HepG2 (cell line): Measurements from ENCODE around the gene CTSD. TPM values are rescaled to one million over a fixed set of nuclear protein-coding genes. Genes with fewer than 3 reads are reported as not detected.

Experiments used
- ATAC-seq: fragments of 200-7000 bp; cut with Tn5 transposase; 3 replicates; pipeline ENCODE4 v1.9.1; 2020; ENCODE audit warnings: mild to moderate bottlenecking, moderate library complexity
- BruUV-seq: library from RNA; stranded (reverse); fragments of 400-500 nt; replicated peaks from 2 replicates; lab custom pipeline; 2021; lab: Mats Ljungman, UMichigan
- CTCF ChIA-PET: fragments of 300-600 bp; formaldehyde crosslinking; extraction: SDS; loops from one replicate; lab custom pipeline; 2021; ENCODE audit warnings: low total read pairs, inconsistent platforms, low intra/inter-chr PET ratio; lab: Yijun Ruan, JAX
- POLR2A ChIA-PET: fragments of 350-600 bp; sonication (Branson Sonifier 250); formaldehyde crosslinking; loops from one replicate; lab custom pipeline; 2020; ENCODE audit warnings: antibody characterized with exemption, inconsistent platforms; lab: Yijun Ruan, JAX
- DNase-seq: peaks from one replicate; pipeline ENCODE4 v3.0.0-alpha.2; 2015; ENCODE audit warnings: low spot score
- FAIRE-seq: peaks from 3 replicates; lab custom pipeline; 2011; peaks lifted over from hg19 to GRCh38; lab: Jason Lieb, UNC
- H2AFZ ChIP-seq: one replicate; pipeline ENCODE4 v1.6.1; 2011; ENCODE audit warnings: low read length, inconsistent platforms
- H3K27ac ChIP-seq: fragments of 300-600 bp; 3 replicates; pipeline ENCODE4 v1.8.0; 2011; ENCODE audit warnings: mixed run types, mild to moderate bottlenecking, mixed read lengths, low read length, inconsistent platforms; ENCODE audit not compliant: insufficient read depth; ENCODE audit errors: extremely low read length
- H3K27me3 ChIP-seq, 2 experiments: fragments of 200-600 bp in 1 of 2; 2 replicates in 1 of 2; 3 replicates in 1 of 2; pipeline versions ENCODE4 v1.6.0 to v1.8.0; 2011; ENCODE audit warnings: low read length in 2 of 2, mild to moderate bottlenecking in 2 of 2, moderate library complexity in 2 of 2, inconsistent platforms in 1 of 2; ENCODE audit not compliant: insufficient read depth in 2 of 2, control insufficient read depth in 1 of 2
- H3K36me3 ChIP-seq, 2 experiments: fragments of 200-600 bp in 1 of 2; replicated peaks in 1 of 2; 2 replicates in 1 of 2; 3 replicates in 1 of 2; pipeline versions ENCODE4 v1.5.1 to v1.8.0; 2011; ENCODE audit warnings: low read length in 2 of 2, inconsistent platforms in 1 of 2; ENCODE audit not compliant: insufficient read depth in 2 of 2, control insufficient read depth in 1 of 2
- H3K4me1 ChIP-seq: 2 replicates; pipeline ENCODE4 v1.5.1; 2012; ENCODE audit warnings: low read length, inconsistent platforms; ENCODE audit not compliant: insufficient read depth
- H3K4me2 ChIP-seq: 2 replicates; pipeline ENCODE4 v1.6.0; 2011; ENCODE audit warnings: low read depth, low read length, inconsistent platforms
- H3K4me3 ChIP-seq, 3 experiments: fragments of 200-600 bp in 1 of 3; sonication (generic), shearing (Covaris generic) in 1 of 3; replicated peaks in 1 of 3; 2 replicates each; pipeline ENCODE4 v1.5.1; 2011 to 2016; ENCODE audit warnings: low read length in 3 of 3, inconsistent platforms in 2 of 3, low read depth in 2 of 3, mild to moderate bottlenecking in 2 of 3, control low read depth in 1 of 3, mixed read lengths in 1 of 3; ENCODE audit not compliant: insufficient read depth in 1 of 3
- H3K79me2 ChIP-seq: one replicate; pipeline ENCODE4 v1.6.1; 2011; ENCODE audit warnings: low read length, inconsistent platforms; ENCODE audit not compliant: insufficient read depth
- H3K9ac ChIP-seq: 2 replicates; pipeline ENCODE4 v1.6.0; 2011; ENCODE audit warnings: mild to moderate bottlenecking, low read depth, low read length, inconsistent platforms; ENCODE audit not compliant: insufficient read depth
- H3K9me3 ChIP-seq: 2 replicates; pipeline ENCODE4 v1.5.1; 2012; ENCODE audit warnings: mild to moderate bottlenecking, low read length
- H4K20me1 ChIP-seq: 2 replicates; pipeline ENCODE4 v1.6.0; 2011; ENCODE audit warnings: inconsistent platforms, mild to moderate bottlenecking, low read length, moderate library complexity; ENCODE audit not compliant: insufficient read depth
- AGO2 ChIP-seq: fragments of 200-400 bp; formaldehyde crosslinking; optimal IDR thresholded peaks from 2 replicates; pipeline ENCODE3; 2017; ENCODE audit warnings: mild to moderate bottlenecking, low read depth, low read length, moderate library complexity
- EZH2 ChIP-seq: conservative IDR thresholded peaks from 2 replicates; pipeline ENCODE4 v1.6.1; 2012; ENCODE audit warnings: mild to moderate bottlenecking, low read depth, low read length, moderate library complexity
- KDM6A ChIP-seq: IDR thresholded peaks from 2 replicates; pipeline ENCODE4 v1.6.1; 2016; ENCODE audit warnings: low read depth
- KLF16 ChIP-seq, 2 experiments: sonication (generic) in 1 of 2; formaldehyde crosslinking in 1 of 2; IDR thresholded peaks; 2 replicates each; pipeline versions ENCODE4 v1.6.1 to v1.8.0; 2016 to 2023; ENCODE audit warnings: missing genetic modification reagents in 2 of 2, missing compliant biosample characterization in 1 of 2
- MEIS1 ChIP-seq: sonication (generic); formaldehyde crosslinking; IDR thresholded peaks from 2 replicates; pipeline ENCODE4 v1.9.0; 2021; ENCODE audit warnings: mild to moderate bottlenecking, missing genetic modification reagents, moderate library complexity, borderline replicate concordance
- RAD51 ChIP-seq: fragments of 450-650 bp; IDR thresholded peaks from 2 replicates; pipeline ENCODE4 v1.6.1; 2016; ENCODE audit warnings: borderline replicate concordance
- SCMH1 ChIP-seq: sonication (generic); formaldehyde crosslinking; IDR thresholded peaks from 2 replicates; pipeline ENCODE4 v1.9.0; 2021; ENCODE audit warnings: missing genetic modification reagents, mild to moderate bottlenecking, borderline replicate concordance
- XBP1 ChIP-seq: sonication (generic); formaldehyde crosslinking; IDR thresholded peaks from 2 replicates; pipeline ENCODE4 v1.5.0; 2020; ENCODE audit warnings: missing genetic modification reagents
- ZBTB37 ChIP-seq: sonication (generic); formaldehyde crosslinking; IDR thresholded peaks from 2 replicates; pipeline ENCODE4 v1.4.0; 2020; ENCODE audit warnings: mild to moderate bottlenecking, missing genetic modification reagents
- ZNF12 ChIP-seq: sonication (generic); formaldehyde crosslinking; IDR thresholded peaks from 2 replicates; pipeline ENCODE4 v1.5.0; 2020; ENCODE audit warnings: missing genetic modification reagents
- ZNF225 ChIP-seq: sonication (generic); formaldehyde crosslinking; IDR thresholded peaks from 2 replicates; pipeline ENCODE4 v1.4.0; 2020; ENCODE audit warnings: mild to moderate bottlenecking, missing genetic modification reagents
- ZNF263 ChIP-seq: sonication (generic); formaldehyde crosslinking; IDR thresholded peaks from 2 replicates; pipeline ENCODE4 v1.4.0; 2020; ENCODE audit warnings: missing genetic modification reagents
- ZNF691 ChIP-seq: sonication (generic); formaldehyde crosslinking; IDR thresholded peaks from 2 replicates; pipeline ENCODE4 v1.4.0; 2020; ENCODE audit warnings: missing genetic modification reagents, low read depth, mild to moderate bottlenecking, borderline replicate concordance
- ZNF724P ChIP-seq: sonication (generic); formaldehyde crosslinking; IDR thresholded peaks from 2 replicates; pipeline ENCODE4 v1.8.0; 2022; ENCODE audit warnings: missing genetic modification reagents, borderline replicate concordance
- ZNF747 ChIP-seq: sonication (generic); formaldehyde crosslinking; IDR thresholded peaks from 2 replicates; pipeline ENCODE4 v1.8.1; 2023; ENCODE audit warnings: missing genetic modification reagents, mild to moderate bottlenecking, borderline replicate concordance
- ZNF75D ChIP-seq: sonication (generic); formaldehyde crosslinking; IDR thresholded peaks from 2 replicates; pipeline ENCODE4 v1.8.1; 2023; ENCODE audit warnings: missing genetic modification reagents, mild to moderate bottlenecking, borderline replicate concordance
- WGBS: methylation state at CpG from one replicate; pipeline ENCODE4 v1.1.6; 2017; ENCODE audit warnings: low lambda C conversion rate; 5-methylcytosine and 5-hydroxymethylcytosine counted together
- in situ Hi-C: cut with HindIII; loops from 2 replicates; pipeline ENCODE4 v1.10.0; 2017; ENCODE audit warnings: low pct_unique_long_range_greater_than_20kb; ENCODE audit not compliant: extremely low pct_ligation_motif_present
- intact Hi-C: fragments of 100-400 bp; cut with micrococcal nuclease; formaldehyde crosslinking; loops from one replicate; pipeline ENCODE4 v1.10.0; 2022; ENCODE audit not compliant: unreplicated experiment
- polyA plus RNA-seq, 8 experiments: library from polyadenylated mRNA; depleted of rRNA in 3 of 8; stranded (reverse) in 7 of 8; unstranded in 1 of 8; fragments of >200 nt; fragmentation: Illumina TruSeq in 4 of 8; extraction: Trizol in 4 of 8; gene quantifications; 2 replicates each; pipeline versions ENCODE4 v1.2.1 to v1.2.3, GENCODE V29; 2011 to 2016; ENCODE audit warnings: low read depth in 4 of 8, missing spikeins in 1 of 8, mixed read lengths in 1 of 8; ENCODE audit not compliant: insufficient read depth in 1 of 8
- total RNA-seq, 5 experiments: library from RNA; depleted of rRNA; stranded (reverse); fragments of >200 nt; fragmentation: Illumina TruSeq; extraction: Trizol; gene quantifications; 2 replicates each; pipeline ENCODE4 v1.2.3, GENCODE V29; 2016; ENCODE audit warnings: low read depth in 1 of 5

The CTSD gene
- total and polyA plus RNA-seq, 2 of the 13 experiments (the other 11 are each of a cell fraction or from before 2014, with no cell fraction given) = 143 to 230 TPM

GRCh38 chr11:1717745-1718144 lies 46.0 kb downstream of the CTSD start:
- CTCF ChIA-PET = no interaction called here
- no peaks in the 10 kb centered on the region for H3K9me3 ChIP-seq
- H3K36me3 ChIP-seq = no peaks in the 10 kb centered on the region
- TF ChIP-seq MEIS1 (CRISPR knock-in tag) = no peak
- TF ChIP-seq EZH2 = no peak
- ATAC-seq (no peak), DNase-seq (no peak), FAIRE-seq (no peak)
- no peaks in the 10 kb centered on the region for H3K4me1 ChIP-seq
- in situ Hi-C loops (no loop called here), intact Hi-C loops (no loop called here)
- no peak overlapping the region for H3K4me2 ChIP-seq
- POLR2A ChIA-PET = no interaction called here
- peaks cover 5 to 34% of the 10 kb centered on the region in 2 experiments; a peak in 3 of 5 replicates for H3K27me3 ChIP-seq
- BruUV-seq = no TSS peak
- H3K9ac ChIP-seq = no peak overlapping the region
- no peak overlapping the region for H2AFZ ChIP-seq
- H4K20me1 ChIP-seq = no peaks in the 10 kb centered on the region
- WGBS = 48% methylated on average over 8 of the region's 8 CpGs
- no peaks in the 10 kb centered on the region for H3K79me2 ChIP-seq
- no peak overlapping the region for H3K27ac ChIP-seq
- no peak overlapping the region for H3K4me3 ChIP-seq

GRCh38 chr11:1714908-1715885 lies 48.5 kb downstream of the CTSD start:
- no peak for FAIRE-seq
- POLR2A ChIA-PET = interaction anchor here (0.5 kb wide), 1 partner anchor 10 kb away, joined by 4 read pairs; no protein-coding TSS in a partner anchor
- H3K79me2 ChIP-seq = no peaks in the 10 kb centered on the region
- CTCF ChIA-PET = no interaction called here
- no peak overlapping the region for H3K4me3 ChIP-seq
- 60% methylated on average over 22 of the region's 24 CpGs for WGBS
- no peaks in the 10 kb centered on the region for H4K20me1 ChIP-seq
- ATAC-seq = no peak
- intact Hi-C loops (no loop called here), in situ Hi-C loops (no loop called here)
- no peak for DNase-seq
- BruUV-seq = no TSS peak
- no peak overlapping the region for H3K4me2 ChIP-seq
- no peak overlapping the region for H3K9ac ChIP-seq
- H3K27me3 ChIP-seq = peaks cover 5 to 31% of the 10 kb centered on the region in 2 experiments; a peak in 3 of 5 replicates
- no peak overlapping the region for H3K27ac ChIP-seq
- H2AFZ ChIP-seq = no peak overlapping the region
- no peaks in the 10 kb centered on the region for H3K36me3 ChIP-seq
- H3K9me3 ChIP-seq = no peaks in the 10 kb centered on the region
- H3K4me1 ChIP-seq = no peaks in the 10 kb centered on the region
- no peak for TF ChIP-seq ZNF225 (CRISPR knock-in tag)
- TF ChIP-seq ZBTB37 (CRISPR knock-in tag) = no peak
- no peak for TF ChIP-seq SCMH1 (CRISPR knock-in tag)
- TF ChIP-seq ZNF747 (CRISPR knock-in tag) = no peak
- TF ChIP-seq XBP1 (CRISPR knock-in tag) = no peak
- no peak for TF ChIP-seq ZNF75D (CRISPR knock-in tag)
- TF ChIP-seq ZNF724P (CRISPR knock-in tag) = no peak
- TF ChIP-seq ZNF691 = no peak
- no peak for TF ChIP-seq RAD51
- TF ChIP-seq ZNF12 (CRISPR knock-in tag) = no peak
- no peak for TF ChIP-seq KLF16 (CRISPR knock-in tag; IDR thresholded peaks at IDR 0.05)
- TF ChIP-seq ZNF263 = no peak
- TF ChIP-seq AGO2 = no peak
- no peak for TF ChIP-seq KDM6A (CRISPR knock-in tag)
